ENCODE measurements around the gene HECA. TPM values are rescaled to one million over a fixed set of nuclear protein-coding genes. Genes with fewer than 3 reads are reported as not detected.
A peak's percentile ranks its signal among the peaks of the same experiment; 100 is the strongest.
"Not testable (repeated sequence)": the region's sequence is repeated elsewhere in the genome, so short reads cannot be mapped to it uniquely, and the experiment has no call there.

HECA gene
- total RNA-seq, 1 experiment from 2014 or later, result 2.9 TPM

DNA sequence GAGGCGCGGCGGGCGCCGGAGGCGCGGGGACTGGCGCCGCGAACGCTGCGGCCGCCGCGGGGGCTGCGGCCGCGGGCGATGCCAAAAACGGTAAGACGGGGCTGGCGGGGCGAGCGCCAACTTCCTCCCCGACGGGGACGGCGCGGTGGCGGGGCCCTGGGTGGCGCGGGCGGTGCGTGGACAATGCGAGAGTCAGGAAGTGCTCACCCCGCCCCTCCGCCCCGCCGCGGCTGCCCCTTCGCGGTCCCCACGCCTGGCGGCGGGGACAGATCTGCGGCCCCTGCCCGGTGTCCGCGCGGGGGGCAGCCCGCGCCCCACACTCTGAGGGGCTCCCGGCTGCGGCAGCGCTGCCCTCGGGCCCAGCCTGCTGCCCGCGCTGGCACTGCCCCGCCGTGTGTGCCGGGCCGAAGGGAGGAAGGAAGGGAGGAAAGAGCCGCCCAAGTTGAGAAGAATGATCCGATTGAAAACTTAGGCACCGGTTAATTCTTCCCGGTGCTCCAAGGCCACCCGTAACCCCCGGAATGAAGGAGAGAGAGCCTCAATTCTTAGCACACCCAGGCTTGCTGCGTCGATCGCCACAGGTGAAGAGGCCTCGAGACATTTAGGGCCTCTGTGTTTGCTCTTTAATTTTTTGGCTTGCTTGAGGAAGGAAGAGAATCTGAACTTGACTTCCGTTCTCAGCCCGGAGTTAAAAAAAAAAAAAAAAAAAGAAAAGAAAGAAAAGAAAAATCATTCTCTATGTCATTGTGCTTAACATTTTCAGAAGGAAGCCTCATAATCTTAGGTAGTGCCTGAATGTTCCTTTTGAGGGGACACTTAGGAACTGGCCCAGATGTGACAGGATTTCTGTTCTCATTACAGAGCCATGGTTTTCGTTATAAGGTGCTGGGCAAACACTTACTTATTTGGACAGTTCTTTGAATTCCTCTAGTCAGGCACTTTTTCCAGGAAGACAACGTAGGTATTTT lies 982 bp downstream of the HECA start:
- DNase-seq (ENCODE audit: low spot score), result no peak

DNA sequence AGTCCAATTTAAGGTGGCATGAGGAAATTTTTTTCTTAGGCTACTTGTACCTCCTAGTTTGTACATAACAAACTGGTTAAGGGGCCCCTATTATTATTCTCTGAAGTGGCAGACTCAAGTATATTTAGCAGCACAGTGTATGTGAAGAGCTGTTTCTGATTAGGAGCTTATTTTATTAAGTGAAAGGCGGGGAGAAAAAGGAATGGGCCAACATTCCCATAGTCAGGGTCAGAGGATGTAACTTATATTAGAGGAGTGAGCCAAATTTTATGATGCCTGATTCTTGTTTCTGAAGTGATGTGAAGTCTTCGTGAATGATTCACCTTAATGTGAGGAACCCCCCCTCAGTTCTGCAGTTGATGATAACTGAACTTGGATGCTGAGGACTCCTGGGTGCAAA lies 2.8 kb downstream of the HECA start:
- DNase-seq (ENCODE audit: low spot score), result no peak

DNA sequence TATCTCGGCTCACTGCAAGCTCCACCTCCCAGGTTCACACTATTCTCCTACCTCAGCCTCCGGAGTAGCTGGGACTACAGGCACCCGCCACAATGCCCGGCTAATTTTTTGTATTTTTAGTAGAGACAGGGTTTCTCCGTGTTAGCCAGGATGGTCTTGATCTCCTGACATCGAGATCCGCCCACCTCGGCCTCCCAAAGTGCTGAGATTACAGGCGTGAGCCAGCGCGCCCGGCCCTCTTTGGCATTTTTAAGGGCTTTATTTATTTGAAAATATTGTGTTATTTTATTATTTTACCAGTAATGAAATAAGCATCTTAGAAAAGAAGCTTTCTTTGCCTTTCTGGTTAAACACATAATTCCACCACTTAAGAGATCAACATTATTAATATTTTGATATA lies 6.0 kb downstream of the HECA start:
- not testable (repeated sequence) for DNase-seq (ENCODE audit: low spot score)

DNA sequence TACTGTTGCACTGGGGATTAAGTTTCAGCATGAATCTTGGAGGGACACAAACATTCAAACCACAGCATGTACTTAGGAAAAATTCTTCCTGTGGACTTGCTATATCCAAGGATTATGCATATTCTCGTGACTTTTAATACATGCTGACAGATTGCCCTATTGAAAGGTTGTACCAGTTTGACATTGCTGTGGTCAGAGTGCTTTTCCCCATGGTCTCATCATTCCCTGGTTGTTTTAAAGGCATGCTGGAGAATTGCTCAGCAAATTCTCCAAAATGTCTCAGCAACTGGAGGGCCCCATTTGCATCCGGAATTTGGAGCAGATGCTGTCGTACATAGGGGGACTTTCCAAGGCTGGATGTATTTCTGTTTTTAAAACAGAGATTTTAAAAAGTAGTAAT lies 7.4 kb downstream of the HECA start:
- DNase-seq (ENCODE audit: low spot score), result no peak

DNA sequence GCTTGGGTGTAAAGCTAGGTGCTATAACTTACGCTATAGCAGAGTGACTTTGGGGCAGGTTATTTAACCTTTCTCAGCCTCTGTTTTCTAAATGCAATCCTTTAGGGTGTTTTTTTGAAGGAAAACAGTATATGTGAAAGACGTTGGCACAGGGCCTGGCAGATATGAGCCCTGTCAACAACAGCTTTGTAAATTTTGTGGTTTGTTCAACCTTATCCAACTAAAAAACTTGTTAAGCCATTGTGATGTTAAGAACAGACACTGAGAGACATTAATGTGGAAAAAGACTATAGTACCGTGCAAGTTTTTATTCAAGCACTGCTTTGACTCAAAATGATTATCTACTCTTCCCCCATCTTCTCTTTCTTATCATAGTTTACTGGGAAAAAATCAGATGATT lies 8.2 kb downstream of the HECA start:
- DNase-seq (ENCODE audit: low spot score), result no peak

DNA sequence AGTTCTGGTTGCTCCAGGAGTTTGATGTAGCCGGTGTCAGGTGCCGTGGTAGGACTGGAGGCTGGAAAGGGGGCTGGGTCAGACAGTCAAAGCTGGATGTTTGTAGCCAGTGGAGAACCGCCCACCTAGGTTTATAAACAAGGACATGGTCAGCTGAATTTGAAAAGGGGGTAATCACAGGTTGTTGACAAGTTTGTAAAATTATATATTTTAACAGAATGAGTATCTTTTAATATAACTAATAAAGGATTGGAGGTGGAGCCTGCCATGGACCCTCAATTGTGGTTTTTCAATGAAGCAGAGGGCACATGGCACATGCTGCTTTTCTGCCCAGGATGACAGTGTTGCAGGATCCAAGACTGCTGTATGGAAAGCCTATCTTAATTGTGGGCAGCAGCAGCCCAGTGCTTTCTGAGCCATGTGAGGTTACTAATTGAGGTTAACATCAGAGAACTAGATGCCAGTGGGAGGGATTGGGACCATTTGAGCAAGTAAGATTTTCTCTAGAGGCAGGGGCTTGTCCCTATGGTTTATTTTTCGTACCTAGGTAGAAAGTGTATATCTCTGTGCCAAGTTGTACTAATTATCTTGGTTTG lies 9.7 kb downstream of the HECA start:
- DNase-seq (ENCODE audit: low spot score), result no peak

DNA sequence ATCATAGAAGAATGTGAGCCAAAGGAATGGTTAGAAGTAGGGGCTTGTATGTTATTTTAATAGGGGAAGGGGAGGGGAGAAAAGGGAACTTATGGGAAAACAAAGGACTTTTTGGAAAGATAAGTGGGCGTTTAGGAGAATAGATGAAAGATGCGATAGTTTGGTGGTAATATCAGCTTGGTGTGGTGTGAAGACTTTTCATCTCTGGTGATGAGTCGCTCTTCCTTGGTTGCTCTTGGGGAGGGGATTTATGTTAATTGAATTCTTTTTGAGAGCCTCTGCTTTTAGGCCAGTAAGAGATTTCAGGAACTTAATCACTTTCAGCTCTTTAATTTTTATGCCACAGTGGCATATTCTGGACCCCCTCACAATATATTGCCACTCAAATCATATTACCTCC lies 10.8 kb downstream of the HECA start:
- no peak for DNase-seq (ENCODE audit: low spot score)

DNA sequence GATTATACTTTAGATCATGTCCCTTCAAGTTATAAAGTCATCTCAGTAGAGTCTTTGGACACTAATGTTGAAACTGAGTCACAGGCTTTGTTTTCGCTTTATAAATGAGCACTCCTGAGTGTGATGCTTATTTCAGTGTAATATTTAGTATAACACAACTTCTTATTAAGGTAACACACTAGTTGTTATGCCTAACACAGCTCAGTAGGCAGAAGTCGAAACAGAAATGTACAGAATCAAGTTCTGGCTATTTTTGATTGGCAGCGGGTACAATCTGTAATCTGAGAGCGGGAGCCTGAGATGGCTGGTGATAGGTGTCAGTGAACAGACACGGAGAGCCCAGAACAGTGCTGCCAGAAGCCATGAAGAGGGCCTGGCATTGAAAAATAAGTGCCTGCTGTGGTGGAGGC lies 11.4 kb downstream of the HECA start:
- no peak for DNase-seq (ENCODE audit: low spot score)

DNA sequence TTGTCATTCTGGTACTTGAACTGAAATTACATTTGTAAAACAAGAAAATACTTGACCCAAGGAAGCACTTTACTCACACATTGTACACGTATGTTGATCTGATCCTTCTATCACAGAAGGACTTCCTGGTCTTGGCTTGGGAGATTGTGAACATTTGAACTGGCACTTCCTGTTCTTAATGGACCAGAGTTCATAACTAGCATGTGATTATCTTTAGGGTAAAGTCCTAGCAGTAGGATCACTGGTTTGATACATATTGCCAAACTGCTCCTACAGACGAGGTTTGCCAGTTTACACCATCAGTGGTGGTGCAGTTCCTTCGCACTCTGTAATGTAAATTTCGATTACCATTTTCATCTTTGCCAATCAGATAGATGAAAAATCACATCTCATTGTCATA lies 12.7 kb downstream of the HECA start:
- no peak for DNase-seq (ENCODE audit: low spot score)

DNA sequence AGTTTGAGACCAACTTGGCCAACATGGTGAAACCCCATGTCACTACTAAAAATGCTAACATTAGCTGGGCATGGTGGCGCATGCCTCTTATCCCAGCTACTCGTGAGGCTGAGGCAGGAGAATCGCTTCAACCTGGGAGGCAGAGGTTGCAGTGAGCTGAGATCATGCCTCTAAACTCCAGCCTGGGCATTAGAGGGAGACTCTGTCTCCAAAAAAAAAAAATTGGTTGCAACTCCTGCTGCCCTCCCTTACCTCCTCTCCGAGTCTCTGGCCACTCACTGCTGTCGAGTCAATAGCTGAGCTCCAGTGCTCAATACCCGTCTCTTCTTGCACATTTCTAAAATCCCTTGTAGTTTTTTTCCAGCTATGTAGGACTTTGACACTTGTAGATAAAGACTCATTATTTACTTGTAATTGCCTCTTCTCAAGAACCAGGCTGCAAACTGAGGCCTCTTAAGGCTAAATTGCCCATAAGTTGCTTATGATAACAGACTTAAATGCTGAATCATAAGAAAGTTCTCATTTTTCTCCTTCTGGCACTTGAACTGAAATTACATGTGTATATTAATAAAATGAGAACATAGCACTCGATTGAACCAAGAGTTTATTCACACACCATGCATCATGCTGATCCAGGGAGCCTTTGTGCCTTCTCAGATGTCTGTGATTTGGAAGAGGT lies 13.8 kb downstream of the HECA start:
- no peak for DNase-seq (ENCODE audit: low spot score)

DNA sequence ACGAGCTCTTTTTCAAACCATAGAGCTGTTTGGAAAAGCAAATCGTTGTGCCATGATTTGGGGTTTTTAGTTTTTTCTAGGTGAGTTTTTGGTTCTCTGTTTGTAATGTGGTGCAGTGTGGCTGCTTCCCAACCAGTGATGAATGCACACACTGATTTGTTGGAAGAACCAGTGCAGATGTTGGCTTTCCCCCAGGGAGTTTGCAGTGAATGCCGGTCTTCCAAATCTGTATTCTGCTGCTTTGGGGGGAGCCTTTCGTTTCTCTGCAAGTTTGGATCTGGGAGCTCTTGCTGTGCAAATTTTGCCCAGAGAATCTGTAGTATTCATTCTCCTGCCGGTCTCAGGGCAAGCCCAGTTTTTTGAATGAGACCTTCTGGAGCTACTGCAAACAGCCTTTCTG lies 14.5 kb downstream of the HECA start:
- DNase-seq (ENCODE audit: low spot score), result no peak

DNA sequence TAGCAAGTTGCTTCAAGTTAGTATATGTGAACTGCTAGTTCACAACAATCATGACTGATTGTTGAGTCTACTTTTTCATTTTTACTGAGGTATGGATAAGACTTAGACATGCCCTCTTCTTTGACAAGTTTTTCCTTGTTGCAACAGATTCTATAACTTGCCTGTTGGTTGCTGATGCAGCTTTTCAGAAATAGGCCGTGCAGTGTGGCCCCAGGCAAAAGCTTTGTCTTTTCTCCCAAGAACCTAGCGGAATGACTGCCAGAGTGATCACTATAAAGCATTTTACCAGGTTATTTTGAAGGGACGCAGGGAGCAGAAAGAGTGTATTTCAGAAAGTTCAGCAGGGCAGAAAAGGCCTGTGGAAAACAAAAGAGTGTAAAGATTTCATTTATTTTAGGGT lies 16.0 kb downstream of the HECA start:
- DNase-seq (ENCODE audit: low spot score), result no peak

DNA sequence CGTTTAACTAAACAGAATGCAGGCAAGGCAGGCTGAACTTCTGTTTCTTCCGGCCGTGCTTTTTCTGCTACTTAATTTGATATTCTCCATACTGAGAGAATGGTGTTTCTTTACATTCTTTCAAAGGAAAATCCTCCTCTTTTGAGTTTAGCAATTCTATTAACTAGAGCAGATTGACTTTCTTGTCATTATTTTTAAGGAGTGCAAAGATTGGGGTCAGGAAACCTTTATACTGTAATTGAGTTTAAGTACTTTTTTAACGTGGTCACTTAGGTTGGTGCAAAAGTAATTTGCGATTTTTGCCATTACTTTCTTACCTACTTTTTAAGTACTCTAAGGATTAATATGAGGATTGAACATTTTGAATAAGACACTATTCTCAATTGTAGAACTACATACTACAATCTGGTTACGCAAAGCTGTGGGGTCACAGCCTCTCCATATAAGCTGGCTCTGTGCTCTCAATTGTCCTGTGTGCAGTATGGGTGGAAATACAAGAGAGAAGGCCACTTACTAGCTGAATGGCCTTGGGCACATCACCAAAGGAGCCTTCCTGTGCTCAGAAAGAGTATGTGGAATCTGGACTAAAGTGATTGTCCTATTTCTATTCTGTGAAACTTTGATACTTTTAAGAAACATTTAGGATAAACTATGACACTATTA lies 16.7 kb downstream of the HECA start:
- DNase-seq (ENCODE audit: low spot score), result no peak

DNA sequence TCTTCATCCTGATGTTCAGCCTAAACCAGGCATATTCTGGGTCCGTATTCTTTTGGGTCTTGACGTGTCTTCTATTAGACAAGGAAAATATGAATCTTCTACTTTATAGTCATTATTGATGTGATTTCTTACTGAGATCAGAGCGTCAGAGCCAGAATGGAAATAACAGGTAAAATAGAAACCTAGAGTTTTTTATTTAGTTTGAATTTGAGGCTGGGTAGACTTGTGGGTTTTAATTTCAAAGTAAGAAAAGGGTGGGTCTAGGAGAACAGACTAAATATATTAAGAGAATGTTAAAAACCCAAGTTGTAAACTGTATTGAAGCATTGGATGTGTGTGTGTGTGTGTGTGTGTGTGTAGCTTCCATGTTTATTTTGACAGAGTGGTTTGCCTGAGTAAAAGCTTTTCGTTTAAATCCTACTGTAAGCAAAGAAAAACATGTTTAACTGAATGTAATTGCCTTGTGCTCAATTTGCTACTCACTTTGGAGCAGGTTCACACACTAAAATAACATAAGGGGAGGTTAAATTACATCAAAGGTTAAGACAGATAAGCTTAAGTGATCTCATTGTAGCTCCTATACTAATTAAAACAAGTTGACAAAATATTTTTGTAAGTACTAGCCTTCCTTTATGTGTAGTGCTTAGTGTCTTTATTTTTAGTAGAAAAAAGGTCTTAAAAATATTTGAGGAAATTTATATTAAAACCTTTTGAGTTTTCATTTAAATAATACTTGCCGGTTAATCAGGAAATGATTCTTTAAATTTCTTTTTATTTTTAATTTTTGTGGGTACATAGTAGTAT lies 17.4 kb downstream of the HECA start:
- peak; percentile 43 for DNase-seq (ENCODE audit: low spot score)

DNA sequence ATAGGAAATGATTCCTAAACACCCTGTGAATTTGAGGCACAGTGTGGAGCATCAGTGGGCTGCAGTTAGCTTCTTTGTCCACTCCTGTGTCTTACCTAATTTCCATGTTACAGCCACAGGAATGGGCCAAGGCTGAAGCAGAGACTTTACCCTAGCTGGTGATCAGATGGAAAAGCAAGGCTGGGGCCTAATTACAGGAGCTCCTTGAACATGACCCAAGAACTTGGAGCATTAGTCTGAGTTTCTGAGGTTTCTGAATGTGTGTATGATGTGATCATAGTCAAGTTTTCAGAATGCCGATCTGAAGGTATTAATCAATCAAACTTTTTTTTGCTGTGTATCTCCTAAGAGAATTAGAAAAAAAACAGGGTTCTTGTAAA lies 18.0 kb downstream of the HECA start:
- DNase-seq (ENCODE audit: low spot score), result no peak

DNA sequence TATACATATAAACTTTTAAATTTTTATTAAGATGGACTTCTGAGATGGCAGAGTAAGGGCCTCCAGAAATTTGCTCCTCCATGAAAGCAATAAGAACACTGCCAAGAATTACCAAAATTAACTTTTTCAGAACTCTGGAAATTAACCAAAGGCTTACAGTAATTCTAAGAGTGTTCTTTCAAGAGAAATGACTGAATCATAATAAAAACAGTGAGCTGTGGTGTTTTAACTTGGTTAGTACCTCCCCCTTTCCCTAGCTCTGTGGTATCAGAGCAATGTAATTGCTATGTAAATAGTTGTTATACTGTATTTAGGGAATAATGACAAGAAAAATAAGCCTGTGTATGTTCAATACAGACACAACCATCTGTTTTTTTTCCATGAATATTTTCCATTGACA lies 19.0 kb downstream of the HECA start:
- no peak for DNase-seq (ENCODE audit: low spot score)

DNA sequence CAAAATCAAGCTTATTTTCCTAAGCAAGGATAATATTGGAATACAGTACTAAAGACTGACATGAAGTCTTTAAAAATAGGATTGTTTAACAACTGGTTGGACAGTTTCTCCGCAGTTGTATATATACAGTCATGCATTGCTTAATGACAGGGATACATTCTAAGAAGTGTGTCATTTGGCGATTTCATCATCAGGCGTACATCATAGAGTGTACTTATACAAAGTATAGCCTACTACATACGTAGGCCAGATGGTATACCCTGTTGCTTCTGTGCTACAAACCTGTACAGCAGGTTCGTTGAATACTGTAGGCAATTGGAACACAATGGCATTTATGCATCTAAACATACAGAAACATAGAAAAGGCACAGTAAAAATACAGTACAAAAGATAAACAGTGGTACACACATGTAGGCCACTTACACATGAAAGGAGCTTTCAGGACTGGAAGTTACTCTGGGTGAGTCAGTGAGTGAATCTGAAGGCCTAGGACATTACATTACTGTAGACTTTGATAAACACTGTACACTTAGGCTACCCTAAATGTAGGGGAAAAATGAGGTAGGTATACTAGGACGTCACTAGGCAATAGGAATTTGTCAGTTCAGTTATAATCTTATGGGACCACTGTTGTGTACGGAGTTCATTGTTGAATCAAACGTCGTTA lies 20.1 kb downstream of the HECA start:
- no peak for DNase-seq (ENCODE audit: low spot score)

DNA sequence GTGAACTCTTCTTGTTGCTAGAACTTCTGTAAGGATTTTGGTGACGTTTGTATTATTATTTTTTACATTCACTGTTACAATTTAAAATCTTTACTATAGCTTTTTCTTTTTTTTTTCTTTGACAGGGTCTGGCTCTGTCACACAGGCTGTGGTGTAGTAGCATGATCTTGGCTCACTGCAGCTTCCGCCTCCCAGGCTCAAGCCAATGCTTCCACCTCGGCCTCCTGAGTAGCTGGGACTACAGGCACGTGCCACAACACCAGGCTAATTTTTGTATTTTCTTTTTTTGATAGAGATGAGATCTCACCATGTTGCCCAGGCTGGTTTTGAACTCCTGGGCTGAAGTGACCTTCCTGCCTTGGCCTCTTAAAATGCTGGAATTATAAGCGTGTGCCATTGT lies 21.2 kb downstream of the HECA start:
- no peak for DNase-seq (ENCODE audit: low spot score)

DNA sequence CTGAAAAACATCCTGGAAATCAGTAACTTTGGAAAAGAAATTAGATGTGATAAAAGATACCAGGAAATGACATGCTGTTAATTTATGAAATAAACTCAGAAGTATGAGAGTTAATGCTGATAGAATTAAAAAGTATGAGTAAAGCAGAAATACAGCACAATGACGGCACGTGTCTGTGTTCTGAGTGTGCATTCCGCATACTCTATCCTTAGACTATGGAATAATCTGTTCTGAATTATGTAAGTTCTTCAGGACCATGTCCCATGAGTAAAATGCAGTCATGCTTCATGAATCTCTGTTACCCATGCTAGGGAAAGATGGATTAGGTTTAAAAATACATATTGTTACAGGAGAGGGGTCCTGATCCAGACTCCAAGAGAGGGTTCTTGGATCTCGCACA lies 21.7 kb downstream of the HECA start:
- DNase-seq (ENCODE audit: low spot score), result no peak

DNA sequence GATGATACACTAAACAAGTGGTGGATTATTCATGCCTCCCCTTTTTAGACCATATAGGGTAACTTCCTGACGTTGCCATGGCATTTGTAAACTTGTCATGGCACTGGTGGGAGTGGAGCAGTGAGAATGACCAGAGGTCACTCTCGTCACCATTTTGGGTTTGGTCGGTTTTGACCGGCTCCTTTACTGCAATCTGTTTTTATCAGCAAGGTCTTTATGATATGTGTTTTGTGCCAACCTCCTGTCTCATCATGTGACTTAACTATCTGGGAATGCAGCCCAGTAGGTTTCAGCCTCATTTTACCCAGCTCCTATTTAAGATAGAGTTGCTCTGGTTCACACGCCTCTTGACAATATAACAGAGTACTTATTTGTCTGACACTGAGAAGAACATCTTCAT lies 22.2 kb downstream of the HECA start:
- not testable (repeated sequence) for DNase-seq (ENCODE audit: low spot score)

DNA sequence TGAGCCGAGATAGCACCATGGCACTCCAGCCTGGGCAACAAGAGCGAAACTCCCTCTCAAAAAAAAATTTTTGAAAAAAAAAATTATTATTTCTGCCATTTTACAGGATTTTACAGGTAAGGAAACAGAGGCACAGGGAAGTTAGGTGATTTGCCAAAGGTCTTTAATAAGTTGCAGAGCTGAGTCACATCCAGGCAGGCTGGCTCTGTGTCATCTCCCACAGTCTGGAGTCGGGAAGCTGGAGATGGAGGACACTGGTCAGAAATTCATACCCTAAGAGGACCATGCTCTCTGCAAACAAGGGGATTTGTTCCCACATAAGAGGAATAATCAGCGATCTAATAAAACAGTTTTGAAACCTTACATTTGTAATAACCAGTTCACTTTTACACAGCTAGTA lies 24.1 kb downstream of the HECA start:
- DNase-seq (ENCODE audit: low spot score), result no peak
